ENCODE data around the gene TTBK1. TPM values are rescaled to one million over a fixed set of nuclear protein-coding genes. Genes with fewer than 3 reads are reported as not detected.

The TTBK1 gene
- total RNA-seq, 1 experiment from 2014 or later = under 0.01 TPM

Other genes starting within 250 kb of the TTBK1 start
- gene MEA1, start 229.5 kb upstream of the TTBK1 start, total RNA-seq (2014; rRNA removed) = 116 and 119 TPM in 2 replicates
- 47.1 and 50.4 TPM in 2 replicates for gene KLHDC3, start 229.2 kb upstream of the TTBK1 start, total RNA-seq (2014; rRNA removed)
- gene RRP36, start 221.9 kb upstream of the TTBK1 start, total RNA-seq (2014; rRNA removed) = 128 and 133 TPM in 2 replicates
- gene CUL7, start 189.6 kb upstream of the TTBK1 start, total RNA-seq (2014; rRNA removed) = 38.6 and 42.4 TPM in 2 replicates
- gene MRPL2, start 184.0 kb upstream of the TTBK1 start, total RNA-seq (2014; rRNA removed) = 11.5 and 19.4 TPM in 2 replicates
- gene KLC4, start 183.8 kb upstream of the TTBK1 start, total RNA-seq (2014; rRNA removed) = 10.6 and 11.2 TPM in 2 replicates
- gene PTK7, start 167.2 kb upstream of the TTBK1 start, total RNA-seq (2014; rRNA removed) = 52.3 and 52.8 TPM in 2 replicates
- 29.5 and 36.5 TPM in 2 replicates for gene SRF, start 72.2 kb upstream of the TTBK1 start, total RNA-seq (2014; rRNA removed)
- 25.7 and 26.8 TPM in 2 replicates for gene CUL9, start 61.3 kb upstream of the TTBK1 start, total RNA-seq (2014; rRNA removed)
- gene DNPH1, start 14.0 kb upstream of the TTBK1 start, total RNA-seq (2014; rRNA removed) = 102 and 103 TPM in 2 replicates
- gene SLC22A7, start 54.8 kb downstream of the TTBK1 start, total RNA-seq (2014; rRNA removed) = not detected in 2 replicates
- not detected in 2 replicates for gene CRIP3, start 65.3 kb downstream of the TTBK1 start, total RNA-seq (2014; rRNA removed)
- gene ZNF318, start 126.2 kb downstream of the TTBK1 start, total RNA-seq (2014; rRNA removed) = 10.2 and 11.9 TPM in 2 replicates
- 14.9 and 15.7 TPM in 2 replicates for gene ABCC10, start 184.1 kb downstream of the TTBK1 start, total RNA-seq (2014; rRNA removed)
- gene DLK2, start 212.1 kb downstream of the TTBK1 start, total RNA-seq (2014; rRNA removed) = 2.4 and 4.4 TPM in 2 replicates
- gene TJAP1, start 234.1 kb downstream of the TTBK1 start, total RNA-seq (2014; rRNA removed) = 27.0 and 32.8 TPM in 2 replicates

Measured in LHCN-M2 (cell line).